ELR (cell line): Measurements from ENCODE around the gene SCLY.
"Not testable (repeated sequence)": the region's sequence is repeated elsewhere in the genome, so short reads cannot be mapped to it uniquely, and the experiment has no call there.

Experiments
- DNase-seq: peaks from one replicate; pipeline ENCODE4 v3.0.0-alpha.2; 2015; ENCODE audit warnings: low read depth

SCLY gene

DNA sequence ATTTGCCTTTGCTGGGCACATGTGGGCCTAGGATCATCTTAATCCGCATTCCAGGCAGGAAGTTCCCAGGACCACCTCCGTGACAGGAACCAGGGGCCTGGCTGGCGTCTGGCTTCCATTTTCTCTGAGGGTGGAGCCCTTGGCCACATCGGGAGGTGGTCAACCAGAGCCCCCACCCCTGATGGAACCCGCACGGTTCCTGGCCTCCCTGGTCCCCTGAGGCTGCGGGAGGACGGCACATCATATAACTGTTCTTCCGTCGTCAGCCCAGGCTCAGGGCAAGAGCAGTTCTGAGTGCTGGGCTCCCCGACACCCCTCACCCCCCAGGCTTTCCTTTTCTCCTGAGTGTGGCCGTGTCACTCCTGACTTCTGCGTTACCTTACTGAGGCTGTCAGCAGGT is 52.8 kb downstream of the SCLY start:
- DNase-seq = no peak

GRCh38 chr2:238114331-238114841 is 53.6 kb downstream of the SCLY start:
- no peak for DNase-seq

DNA sequence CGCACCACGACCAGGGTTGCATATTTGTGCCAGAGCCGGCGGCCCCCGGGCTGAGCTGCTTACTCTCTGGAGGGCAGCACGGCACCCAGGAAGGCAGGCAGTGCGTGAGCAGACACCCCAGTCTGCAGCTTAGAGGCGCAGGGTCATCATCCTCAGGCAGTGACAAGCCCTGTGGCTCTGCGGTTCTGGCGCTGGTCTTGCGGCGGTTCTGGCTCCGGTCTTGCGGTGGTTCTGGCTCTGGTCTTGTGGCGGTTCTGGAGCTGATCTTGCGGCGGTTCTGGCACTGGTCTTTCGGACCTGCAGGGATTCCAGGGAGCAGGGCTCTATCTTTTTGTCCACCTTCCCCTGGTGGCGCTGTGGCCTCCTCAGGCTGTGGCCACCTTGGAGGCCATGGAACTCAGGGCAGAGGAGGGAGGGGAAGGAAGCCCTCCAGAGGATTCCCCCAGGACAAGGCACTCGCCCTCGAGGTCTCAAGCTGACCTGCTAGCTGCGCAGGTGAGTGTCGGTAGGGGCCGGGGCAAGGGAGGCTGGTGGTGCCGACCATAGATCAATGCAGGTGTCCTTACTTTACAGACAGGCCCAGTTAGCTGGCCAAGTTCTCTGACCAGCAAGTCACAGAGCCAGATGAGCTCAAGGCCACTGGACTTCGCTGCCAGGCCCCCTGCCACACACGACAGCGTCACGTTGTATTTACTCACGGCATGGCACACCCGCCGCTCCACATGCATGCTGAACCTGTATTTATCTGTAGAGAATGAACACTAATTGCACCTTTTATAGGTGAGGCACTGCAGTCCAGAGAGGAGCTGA is 54.3 kb downstream of the SCLY start:
- DNase-seq = no peak

GRCh38 chr2:238115709-238116108 is 54.9 kb downstream of the SCLY start:
- DNase-seq = not testable (repeated sequence)

DNA sequence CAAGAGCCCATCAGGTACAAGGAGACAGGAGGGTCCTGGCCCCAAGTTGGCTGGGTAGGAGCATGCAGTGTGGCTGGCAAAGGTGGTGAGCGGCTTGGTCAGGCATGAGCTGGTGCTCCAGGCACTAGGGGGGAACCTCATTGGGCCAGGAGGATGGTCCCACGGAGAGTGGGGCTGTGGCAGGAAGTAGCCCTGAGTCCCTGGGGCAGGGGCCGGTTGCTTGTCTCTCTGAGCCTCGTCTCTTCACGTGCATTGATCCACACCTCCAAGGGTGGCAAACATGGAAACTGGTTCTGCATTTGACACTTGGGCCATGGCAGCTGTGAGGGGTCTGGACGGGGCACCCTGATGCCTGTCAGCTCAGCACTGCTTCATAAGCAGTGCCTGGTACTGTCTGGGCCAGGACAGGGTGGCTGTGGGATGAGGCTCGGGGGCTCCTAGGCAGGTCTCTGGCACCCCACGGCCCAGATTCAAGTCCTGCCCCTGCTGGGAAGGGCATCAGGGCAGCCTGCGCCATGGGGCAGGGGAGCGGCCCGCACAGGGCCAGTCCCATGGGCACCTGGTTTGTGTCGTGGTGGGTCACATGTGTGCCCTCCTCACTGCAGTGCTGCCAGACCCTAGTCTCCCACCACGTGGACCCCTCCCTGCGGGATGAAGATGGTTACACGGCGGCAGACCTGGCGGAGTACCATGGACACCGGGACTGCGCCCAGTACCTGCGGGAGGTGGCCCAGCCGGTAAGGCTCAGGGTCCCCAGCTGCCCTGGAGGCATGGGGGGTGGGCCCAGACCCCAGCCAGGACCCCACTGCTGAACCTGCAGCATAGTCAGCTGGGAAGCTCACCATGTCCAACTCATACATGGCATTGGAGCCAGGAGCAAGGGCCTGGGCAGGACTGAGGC is 55.7 kb downstream of the SCLY start:
- DNase-seq = no peak

GRCh38 chr2:238117199-238118154 is 56.7 kb downstream of the SCLY start:
- peak; percentile 84 for DNase-seq

DNA sequence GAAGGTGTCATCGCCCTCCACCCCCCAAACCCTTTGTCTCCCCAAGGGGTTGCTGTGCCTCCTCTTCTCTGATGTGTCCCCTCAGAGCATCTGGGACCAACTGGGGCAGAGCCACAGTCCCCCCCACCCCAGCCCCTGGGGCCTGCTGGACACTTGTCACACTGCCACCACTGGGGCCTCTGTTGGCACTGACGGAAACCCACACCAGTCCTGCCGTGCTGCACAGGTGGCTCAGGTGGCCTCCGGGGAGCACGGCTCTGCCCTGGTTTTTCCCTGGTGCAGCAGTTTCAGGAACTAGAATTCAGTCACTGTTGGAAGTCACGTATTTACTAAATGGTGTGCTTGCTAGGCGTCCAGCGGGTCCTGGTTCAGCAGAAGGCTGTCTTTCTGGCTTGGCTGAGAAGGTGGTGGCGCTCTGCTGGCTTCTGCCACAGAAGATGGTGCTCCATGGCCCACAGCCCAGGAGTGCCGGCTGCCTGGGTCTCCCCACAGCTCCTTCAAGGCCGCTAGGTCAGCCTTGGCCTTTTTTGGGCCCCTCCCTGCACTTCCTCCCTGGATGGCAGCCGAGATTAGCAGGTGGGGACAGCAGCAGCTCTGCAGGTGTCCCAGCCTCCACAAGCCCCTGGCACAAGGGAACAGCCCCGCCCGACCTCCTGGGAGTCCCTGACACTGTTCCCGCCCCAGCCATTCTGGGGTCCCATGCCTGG is 59.1 kb downstream of the SCLY start:
- DNase-seq = no peak

DNA sequence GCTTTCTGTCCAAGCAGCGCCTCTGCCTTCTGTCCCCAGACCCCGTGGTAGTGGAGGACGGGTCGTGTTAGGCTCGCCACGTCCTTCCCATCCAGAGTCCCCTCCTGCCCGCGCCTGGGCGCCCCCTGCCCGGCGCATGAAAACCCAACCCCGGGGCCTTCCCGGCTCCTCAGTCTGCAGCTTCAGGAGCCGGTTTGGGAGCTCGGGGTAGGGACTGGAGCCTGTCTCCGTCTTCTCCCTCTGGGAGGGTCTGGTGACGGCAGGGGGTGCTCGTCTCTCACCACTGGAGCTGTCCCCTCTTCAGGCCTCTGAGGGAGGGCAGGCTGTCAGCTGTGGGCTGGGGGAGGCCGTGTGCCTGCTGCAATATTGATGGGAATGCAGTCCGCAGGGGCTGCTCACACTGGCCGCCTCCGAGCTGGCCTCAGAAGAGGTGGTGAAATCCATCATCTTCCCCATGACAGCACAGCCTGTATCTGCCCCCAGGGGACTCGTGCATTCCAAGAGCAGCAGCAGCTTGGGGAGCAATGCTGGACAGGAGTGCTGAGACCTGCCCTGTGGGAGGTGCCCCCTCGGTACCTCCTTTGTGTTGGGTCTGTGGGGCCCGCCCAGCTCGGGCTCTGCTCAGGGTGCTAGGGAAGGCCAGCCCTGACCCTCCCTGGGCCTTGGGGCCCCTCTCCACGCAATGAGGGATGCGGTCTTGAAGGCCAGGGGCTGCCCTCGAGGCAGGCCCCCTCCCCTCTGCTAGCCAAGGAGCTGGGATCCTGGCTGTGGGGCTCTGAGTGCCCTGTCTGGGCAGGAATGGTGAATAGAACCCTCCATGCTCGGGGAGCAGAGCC is 59.9 kb downstream of the SCLY start:
- DNase-seq = peak; percentile 25

DNA sequence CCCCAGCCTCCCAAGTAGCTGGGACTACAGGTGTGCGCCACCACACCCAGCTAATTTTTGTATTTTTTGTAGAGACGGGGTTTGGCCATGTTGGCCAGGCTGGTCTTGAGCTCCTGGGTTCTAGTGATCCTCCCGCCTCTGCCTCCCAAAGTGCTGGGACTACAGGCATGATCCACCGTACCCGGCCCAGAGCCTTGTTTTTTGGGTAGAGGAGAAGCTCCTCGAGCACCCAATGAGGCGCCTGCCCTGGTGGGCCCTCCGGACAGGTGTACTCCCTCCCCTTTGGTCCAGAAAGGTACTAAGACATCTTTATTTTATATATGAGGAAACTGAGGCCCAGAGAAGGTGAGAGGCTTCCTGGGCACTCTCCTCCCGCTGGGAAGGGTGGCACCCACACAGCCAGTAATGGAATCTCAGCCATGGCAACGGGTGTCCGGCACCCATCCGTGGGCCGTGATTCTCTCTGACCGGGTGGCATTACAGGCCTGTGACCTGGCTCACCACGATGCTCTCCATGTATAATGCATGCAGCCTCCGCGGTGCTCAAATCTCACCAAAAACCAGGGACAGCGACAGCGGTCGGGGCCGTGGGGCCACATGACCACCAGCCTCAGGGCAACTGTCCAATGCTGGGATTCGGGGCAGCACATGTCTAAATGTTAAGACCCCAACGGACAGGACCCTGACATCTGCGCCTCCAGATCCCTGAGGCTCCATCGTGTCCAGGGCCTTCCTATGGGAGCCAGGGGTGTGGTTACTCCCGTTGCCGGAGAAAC is 60.9 kb downstream of the SCLY start:
- DNase-seq = no peak

DNA sequence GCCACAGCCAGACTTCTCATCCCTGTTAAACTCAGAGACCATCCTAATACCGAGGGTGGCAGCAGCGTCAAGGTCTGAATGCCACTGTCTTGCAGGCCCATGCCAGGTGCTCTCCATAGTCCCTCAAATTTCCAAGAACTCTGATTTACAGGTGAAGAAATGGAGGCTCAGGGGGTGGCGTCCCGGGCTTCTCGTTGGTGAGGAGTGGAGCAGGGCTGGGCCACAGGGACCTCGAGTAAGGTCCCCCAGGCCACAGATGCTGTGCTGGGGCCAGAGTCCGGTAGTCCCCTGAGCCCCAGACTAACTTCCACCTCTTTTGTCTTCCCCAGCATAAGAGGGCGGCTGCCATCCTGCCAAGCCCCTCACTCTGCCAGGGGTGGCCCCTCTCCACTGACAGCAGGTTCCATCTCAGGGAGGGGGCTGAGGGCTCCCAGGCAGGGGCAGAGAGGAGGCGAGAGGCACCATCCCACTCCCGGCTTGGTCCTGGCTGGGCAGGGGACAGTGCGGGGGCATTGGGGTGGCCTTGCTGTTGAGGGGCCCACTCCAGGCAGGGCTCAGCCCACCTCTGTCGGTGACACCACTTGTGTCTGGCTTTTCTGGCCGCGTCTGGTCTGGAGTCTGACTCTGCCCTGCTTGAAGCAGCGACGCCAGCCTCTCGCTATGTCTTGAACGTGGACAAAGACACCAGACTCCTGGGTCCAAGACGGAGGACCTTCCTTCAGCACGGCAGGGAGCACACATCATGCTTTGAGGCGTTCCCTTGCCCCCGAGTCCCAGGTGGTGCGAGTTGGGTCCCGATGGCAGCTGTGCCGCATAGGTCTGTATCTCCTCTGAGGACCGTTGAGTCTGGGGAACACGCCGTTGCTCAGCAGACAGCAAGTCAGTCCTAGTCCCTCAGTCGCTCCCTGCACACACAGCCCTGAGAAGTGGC is 61.8 kb downstream of the SCLY start:
- DNase-seq = no peak

- DNase-seq = no peak
These were observed 62.6 kb downstream of the SCLY start for GRCh38 chr2:238123218-238123971.

DNA sequence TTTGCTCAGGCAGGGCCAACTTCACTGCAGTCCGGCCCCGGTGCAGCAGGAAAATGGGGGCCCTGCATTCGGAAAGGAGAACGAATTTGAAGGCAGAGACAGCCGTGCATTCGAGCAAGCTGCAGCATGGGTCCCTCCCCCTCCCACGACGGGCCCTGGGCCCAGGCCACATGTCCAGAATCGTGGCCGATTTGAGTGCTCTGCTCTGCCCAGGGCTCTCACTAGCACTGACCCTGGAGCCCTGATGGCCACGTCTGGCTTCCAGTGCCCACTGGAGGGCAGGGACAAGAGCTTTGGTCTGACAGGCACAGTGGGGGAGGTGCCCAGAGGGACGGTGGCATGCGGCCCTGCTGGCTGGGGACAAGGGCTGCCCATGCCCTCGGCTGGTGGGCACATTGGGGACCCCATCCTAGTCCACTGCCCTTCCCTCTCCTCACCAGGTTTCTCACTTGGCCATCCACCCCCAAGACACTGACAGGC is 63.2 kb downstream of the SCLY start:
- no peak for DNase-seq

DNA sequence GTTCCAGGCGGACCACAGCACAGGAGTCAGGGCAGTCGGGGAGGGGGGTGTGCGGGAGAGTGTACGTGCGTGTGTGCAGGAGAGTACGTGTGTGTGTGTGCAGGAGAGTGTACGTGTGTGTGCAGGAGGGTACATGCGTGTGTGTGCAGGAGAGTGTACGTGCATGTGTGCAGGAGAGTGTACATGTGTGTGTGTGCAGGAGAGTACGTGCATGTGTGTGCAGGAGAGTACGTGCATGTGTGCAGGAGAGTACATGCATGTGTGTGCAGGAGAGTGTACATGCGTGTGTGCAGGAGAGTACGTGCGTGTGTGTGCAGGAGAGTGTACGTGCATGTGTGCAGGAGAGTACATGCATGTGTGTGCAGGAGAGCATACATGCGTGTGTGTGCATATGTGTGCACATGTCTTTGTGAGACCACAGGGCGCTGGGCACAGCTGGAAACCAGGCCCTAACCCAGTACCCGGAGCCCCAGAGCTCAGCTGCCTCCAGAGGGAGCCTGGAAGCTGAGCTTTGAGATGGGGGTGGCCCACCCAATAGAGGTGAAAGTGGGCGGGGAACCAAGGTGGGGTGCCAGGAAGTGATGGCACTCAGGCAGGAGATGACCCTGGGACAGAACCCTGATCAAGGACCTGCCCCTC is 63.8 kb downstream of the SCLY start:
- DNase-seq = no peak

GRCh38 chr2:238125127-238125885 is 64.5 kb downstream of the SCLY start:
- DNase-seq = no peak

DNA sequence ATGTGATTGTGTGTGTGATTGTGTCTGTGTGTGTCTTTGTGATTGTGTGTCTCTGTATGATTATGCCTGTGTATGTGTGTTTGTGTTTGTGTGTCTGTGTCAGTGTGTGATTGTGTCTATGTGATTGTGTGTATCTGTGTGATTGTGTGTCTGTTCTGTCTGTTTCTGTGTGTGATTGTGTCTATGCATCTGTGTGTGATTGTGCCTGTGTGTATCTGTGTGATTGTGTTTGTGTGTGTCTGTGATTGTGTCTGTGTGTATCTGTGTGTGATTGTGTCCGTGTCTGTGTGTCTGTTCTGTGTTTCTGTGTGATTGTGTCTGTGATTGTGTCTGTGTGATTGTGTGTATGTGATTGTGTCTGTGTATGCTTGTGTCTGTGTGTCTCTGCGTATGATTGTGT is 65.5 kb downstream of the SCLY start:
- DNase-seq = no peak

- DNase-seq = no peak
These were observed 66.0 kb downstream of the SCLY start for GRCh38 chr2:238126775-238127164.
